ENCODE results near the gene BABAM2.
"Not testable (repeated sequence)": the region's sequence is repeated elsewhere in the genome, so short reads cannot be mapped to it uniquely, and the experiment has no call there.

BABAM2 gene

GRCh38 chr2:28085201-28085600 is 194.7 kb downstream of the BABAM2 start:
- DNase-seq = no peak

GRCh38 chr2:28086611-28087010 is 196.1 kb downstream of the BABAM2 start:
- no peak for DNase-seq

- no peak for DNase-seq
These were observed 198.4 kb downstream of the BABAM2 start for GRCh38 chr2:28088970-28089369.

GRCh38 chr2:28089486-28089885 is 199.0 kb downstream of the BABAM2 start:
- no peak for DNase-seq

DNA sequence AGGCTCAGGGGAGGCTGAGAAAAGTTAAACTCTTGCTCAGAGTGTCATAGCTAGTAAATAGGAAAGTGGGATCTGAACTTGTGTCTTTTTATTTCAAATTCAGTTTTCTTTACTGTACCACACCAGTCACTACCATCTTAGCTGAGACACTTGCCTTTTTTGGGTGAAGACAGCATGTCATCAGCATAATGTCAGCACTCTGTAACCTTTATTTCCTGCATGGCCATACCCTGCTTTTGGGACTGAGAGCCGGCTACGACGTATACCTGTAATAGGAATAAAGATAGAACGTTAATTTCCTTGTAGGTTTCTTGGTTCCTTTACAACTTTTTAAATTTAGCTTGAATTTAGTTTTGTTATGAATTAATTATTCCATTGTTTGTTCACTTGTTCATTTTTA is 202.8 kb downstream of the BABAM2 start:
- no peak for DNase-seq

DNA sequence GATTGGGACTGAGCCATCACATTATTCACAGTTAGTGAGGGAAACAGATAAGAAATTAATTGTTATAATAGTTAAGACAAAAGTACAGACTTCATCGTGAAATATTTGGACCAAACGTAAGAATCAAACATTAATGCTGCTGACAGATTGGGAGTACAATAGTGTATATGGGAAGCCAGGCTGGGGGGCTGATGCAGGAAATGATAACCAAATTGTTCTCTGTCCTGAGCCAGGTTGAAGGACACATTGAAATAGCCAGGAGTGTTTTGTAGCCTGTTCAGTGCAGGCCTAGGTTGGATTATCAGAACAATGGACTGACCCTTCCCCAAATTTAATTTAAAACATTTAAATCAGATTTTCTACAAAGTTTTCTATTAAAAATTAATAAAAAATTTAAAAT is 203.2 kb downstream of the BABAM2 start:
- no peak for DNase-seq

- no peak for DNase-seq
These were observed 204.2 kb downstream of the BABAM2 start for GRCh38 chr2:28094739-28095138.

DNA sequence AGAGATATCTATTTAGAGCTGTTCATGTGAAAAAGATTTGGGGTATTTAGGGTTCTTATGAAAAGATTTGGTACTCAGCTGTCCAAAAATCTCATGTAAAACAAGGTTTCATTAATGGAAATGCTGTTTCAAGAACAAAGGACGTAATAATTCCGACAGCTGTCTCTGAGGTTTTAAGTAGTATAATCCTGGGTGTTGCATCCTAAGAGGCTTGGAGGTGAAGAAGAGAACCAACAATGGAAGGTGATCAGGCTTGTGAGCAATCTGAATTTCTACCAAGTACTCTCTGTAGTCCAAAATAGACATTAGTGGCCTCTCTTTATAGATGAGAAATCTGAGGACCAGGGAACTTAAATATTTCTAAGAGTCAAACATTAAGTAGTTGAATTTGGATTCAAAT is 205.1 kb downstream of the BABAM2 start:
- no peak for DNase-seq

GRCh38 chr2:28096421-28096820 is 205.9 kb downstream of the BABAM2 start:
- no peak for DNase-seq

DNA sequence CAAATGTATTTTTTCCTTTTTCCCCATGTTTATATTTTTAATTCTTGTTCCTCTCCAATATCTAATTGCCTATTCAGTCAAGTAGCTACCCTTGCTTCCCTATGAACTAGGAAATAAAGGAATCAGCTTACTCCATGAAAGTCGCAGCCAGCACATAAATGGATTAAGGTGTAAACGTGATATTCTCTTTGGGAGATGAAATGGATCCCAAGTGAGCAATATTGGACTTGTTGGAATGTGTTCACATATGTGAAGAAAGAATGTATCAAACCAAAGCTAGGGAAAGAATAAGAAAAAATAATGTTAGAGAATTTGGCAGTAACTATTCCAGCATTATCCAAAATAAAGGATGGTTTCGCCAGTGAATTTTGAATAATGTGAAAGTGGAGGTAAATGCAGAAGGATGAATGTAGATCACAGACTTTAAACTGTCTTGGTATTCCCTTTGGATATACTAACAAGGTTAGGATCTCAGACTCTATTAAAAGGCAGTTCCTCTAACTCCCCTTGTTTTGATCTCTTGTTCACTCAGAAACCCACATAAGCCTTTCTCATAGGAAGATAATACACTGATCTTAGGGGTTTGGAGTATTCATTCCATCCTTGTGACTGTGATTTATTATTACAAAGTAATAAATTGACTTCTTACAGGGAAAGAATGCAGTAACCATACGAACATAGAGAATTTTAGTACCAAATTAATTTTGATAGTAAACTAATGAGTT is 208.1 kb downstream of the BABAM2 start:
- DNase-seq = no peak

DNA sequence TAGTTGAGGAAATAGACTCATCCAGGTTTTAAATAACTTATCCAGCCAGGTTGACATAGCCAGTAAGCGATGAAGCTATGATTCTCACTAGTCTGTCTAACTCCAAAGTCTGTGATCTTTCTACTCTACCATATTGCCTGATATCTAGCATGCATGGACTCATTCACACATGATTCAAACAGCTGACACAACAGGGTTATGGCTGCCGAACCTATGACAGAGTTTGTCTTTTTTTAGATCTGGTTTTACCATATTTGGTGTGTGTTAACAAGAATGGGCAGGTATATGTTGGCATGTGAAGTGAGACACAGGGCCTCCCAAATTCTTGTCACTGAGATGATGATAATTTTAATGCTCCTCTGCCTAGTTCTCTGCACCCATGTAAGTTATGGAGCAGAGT is 210.6 kb downstream of the BABAM2 start:
- no peak for DNase-seq

- no peak for DNase-seq
These were observed 211.4 kb downstream of the BABAM2 start for GRCh38 chr2:28101892-28102291.

DNA sequence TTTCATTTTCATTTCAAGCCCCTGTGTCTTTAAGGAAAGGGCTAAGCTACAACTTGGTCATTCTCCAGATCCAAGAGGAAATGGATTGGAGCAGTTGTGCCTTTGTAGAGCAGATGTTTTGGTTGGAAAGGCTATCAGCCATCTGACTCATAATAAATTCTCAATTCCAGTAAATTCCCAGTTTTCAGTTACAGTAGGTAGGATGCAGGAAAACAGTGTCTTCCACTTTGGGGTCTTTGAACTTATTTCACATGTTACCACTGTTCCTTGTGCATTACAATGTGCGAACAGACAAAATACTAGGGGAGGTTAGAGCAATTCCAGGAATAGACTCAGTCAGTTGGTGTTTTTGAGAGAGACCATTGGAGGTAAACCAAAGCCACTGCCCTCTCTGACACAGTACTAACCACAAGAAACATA is 211.9 kb downstream of the BABAM2 start:
- no peak for DNase-seq

- no peak for DNase-seq
These were observed 213.1 kb downstream of the BABAM2 start for GRCh38 chr2:28103611-28104010.

DNA sequence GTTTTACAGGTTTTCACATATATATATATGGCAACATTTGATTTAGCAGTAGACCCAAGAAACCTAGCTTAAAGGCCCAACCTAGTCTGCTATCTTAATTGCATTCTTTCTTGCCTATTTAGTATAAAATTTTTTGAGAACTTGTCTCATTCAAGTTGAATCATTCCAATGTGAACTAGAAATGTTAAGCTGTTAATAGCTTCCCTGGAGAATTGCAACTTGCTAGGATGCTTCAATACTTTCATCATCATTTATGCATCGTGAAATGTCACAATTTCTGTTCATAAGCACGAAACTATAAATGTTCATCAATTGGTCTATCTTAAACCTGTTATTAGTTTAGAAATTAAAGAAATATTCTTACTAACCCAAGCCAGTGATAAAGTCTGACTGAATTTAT is 217.6 kb downstream of the BABAM2 start:
- no peak for DNase-seq

DNA sequence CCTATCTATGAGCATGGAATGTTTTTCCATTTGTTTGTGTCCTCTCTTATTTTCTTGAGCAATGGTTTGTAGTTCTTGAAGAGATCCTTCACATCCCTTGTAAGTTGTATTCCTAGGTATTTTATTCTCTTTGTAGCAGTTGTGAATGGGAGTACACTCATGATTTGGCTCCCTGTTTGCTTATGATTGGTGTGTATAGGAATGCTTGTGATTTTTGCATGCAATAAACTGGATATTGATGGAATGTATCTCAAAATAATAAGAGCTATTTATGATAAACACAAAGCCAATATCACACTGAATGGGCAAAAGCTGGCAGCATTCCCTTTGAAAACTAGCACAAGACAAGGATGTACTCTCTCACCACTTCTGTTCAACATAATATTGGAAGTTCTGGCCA is 223.2 kb downstream of the BABAM2 start:
- DNase-seq = not testable (repeated sequence)

GRCh38 chr2:28117104-28117596 is 226.6 kb downstream of the BABAM2 start:
- DNase-seq = no peak

- no peak for DNase-seq
These were observed 229.1 kb downstream of the BABAM2 start for GRCh38 chr2:28119631-28120030.

DNA sequence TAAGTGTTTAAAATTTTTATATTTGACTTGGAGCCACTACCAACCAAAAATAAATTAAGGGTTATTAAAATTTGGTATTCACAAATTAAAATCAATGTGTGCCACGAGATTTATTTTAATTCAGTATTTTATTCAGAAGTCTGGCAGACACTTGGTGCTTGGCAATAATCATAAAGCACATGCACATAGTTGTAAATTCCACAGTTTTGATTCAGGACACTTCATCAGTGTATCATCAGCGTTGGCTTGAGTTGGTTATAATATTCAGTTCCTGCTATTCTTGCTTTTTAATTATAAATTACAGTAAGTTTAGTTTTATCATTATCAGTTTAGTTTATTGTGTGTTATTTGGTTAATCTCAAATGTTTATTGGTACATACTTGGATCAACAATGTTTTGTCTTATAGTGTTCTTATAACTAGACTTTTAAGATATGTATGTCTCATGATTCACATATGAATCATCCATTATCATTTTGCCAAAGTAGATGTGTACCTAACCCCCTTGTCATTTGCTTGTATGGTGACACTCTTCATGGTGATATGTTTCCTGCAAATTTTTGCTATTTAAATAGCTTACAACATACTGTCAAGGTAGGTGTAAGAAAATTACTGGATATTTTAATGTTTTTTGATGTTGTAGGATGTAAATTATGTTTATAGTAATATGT is 237.9 kb downstream of the BABAM2 start:
- no peak for DNase-seq

DNA sequence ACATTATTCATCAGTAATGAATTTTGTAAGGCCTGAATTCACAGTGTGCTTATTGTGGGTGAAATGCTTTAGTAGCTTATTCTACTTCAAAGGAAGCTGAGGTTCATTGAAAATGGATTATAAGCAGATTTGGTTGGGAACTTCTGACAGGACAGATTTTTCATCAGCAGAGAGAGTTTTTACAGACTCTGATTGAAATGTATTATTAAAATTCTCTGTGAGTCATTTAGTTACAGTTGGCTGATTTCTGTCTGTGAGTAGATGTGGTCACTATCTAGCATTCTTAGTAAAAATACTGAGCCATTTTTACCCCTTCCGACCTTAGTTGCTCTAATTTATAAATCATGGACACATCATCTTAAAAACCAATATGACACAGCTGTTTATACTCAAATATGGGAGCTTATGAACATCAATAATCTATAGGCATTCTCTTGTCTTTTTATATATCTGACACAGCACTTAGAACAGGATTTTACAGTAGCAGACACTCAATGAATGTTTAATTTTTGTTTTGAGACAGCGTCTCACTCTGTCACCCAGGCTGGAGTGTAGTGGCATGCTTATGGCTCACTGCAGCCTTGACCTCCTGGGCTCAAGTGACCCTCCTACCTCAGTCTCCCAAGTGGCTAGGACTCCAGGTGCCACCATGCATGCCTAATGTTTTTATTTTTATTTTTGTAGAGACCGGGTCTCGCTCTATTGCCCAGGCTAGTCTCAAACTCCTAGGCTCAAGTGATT is 239.6 kb downstream of the BABAM2 start:
- DNase-seq = no peak

DNA sequence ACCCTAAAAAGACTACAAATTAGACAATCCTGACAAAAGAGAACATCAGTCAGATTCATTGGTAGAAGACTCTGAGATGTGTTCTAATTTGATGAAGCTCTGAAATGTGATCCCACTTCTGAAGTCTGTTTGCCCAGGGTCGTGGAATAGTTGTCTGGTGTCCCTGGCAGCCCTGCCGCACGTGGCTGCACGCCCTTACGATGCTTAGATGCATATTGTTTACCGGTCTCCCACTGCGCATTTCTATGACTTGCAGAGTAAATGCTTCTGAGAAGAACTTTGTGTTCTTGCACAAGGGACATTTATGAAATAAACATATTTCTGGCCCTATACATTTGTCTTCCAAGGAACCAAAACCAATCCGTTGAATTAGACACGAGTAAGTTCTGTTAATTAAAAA is 243.2 kb downstream of the BABAM2 start:
- no peak for DNase-seq

- no peak for DNase-seq
These were observed 243.8 kb downstream of the BABAM2 start for GRCh38 chr2:28134262-28134812.

DNA sequence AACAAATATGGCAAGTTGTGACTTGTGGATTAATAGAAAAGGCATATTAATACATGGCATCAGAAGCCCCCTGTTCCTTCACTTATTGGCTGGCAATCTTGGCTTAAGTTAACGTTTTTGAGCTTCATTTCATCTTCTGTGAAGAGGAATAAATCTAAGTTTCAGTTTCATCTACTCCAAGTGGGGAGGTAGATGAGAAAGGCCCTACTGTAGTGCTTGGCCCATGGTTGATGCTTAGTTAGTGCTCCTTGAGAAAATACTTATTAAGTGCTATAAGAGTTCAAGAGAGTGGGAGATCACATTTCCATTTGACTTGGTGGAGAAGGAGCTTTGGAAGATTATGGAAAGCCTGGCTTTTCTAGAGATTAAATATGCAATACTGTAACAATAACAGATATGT is 244.3 kb downstream of the BABAM2 start:
- no peak for DNase-seq

DNA sequence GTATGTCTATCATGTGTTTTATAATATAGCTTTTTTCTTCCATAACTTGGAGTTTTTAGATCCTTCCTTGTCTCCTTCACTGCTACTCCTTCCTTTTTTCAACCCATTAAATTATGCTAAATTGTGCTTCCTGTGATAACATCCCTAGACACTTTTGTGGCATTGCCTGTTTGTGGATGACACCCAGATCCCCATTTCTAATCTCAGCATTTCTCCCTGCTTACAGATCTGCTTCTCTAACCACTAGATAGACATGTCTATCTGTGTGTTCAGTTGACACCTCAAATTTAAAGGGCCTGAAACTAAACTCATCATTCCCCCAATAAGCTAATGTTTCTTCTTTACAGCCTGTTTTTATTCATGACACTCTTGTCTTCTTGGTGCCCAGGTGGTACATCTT is 244.8 kb downstream of the BABAM2 start:
- DNase-seq = no peak

Data from NCI-H187 (cell line).